Upper lobe of right lung (tissue), 1 donor: ENCODE data around the gene CSH2. TPM values are rescaled to one million over a fixed set of nuclear protein-coding genes. Genes with fewer than 3 reads are reported as not detected.
"Not testable (repeated sequence)": the region's sequence is repeated elsewhere in the genome, so short reads cannot be mapped to it uniquely, and the experiment has no call there.

Source experiments
- ATAC-seq: fragments of 200-7000 bp; cut with Tn5 transposase; one replicate; pipeline ENCODE4 v1.9.1; 2020; ENCODE audit warnings: mild to moderate bottlenecking, moderate library complexity
- DNase-seq: peaks from one replicate; pipeline ENCODE4 v3.0.0-alpha.2; 2020
- H3K27ac ChIP-seq: fragments of 200-600 bp; one replicate; pipeline ENCODE4 v1.8.0; 2022
- H3K27me3 ChIP-seq: fragments of 200-600 bp; one replicate; pipeline ENCODE4 v1.8.0; 2022; ENCODE audit warnings: mild to moderate bottlenecking
- H3K36me3 ChIP-seq: fragments of 200-600 bp; one replicate; pipeline ENCODE4 v1.8.0; 2022
- H3K4me1 ChIP-seq: fragments of 200-600 bp; one replicate; pipeline ENCODE4 v1.8.0; 2022
- H3K4me3 ChIP-seq: fragments of 200-600 bp; one replicate; pipeline ENCODE4 v1.8.0; 2022; ENCODE audit warnings: mild to moderate bottlenecking
- H3K9me3 ChIP-seq: fragments of 200-600 bp; one replicate; pipeline ENCODE4 v1.8.0; 2022
- CTCF ChIP-seq: fragments of 200-600 bp; IDR thresholded peaks from one replicate; pipeline ENCODE4 v1.8.0; 2022; ENCODE audit warnings: antibody characterized with exemption
- intact Hi-C: fragments of 100-400 bp; cut with DNase I; formaldehyde crosslinking; loops from one replicate; pipeline ENCODE4 v1.11.0; 2022
- long read RNA-seq: library from polyadenylated mRNA; unstranded; transcript quantifications from one replicate; pipeline ENCODE4 v2.0.0, GENCODE V29; 2021
- total RNA-seq: library from RNA; stranded (reverse); fragmentation: NEBNext Ultra II Directional; extraction: Animal tissue kit (Norgen Biotek cat#: 25700); gene quantifications from one replicate; pipeline ENCODE4 v1.2.1, GENCODE V29; 2021
- donor health status: DM: no; HTN: yes; CAD: no; lungs with severe emphysema.

The CSH2 gene
- not detected for total RNA-seq
- long read RNA-seq, result 0 reads

- H3K27ac ChIP-seq, H3K36me3 ChIP-seq, H3K4me3 ChIP-seq, DNase-seq, H3K4me1 ChIP-seq, H3K27me3 ChIP-seq, H3K9me3 ChIP-seq, intact Hi-C loops, ATAC-seq: not testable (repeated sequence)
Measured at GRCh38 chr17:63873577-63873976, at the start of gene CSH2. Gene CSH2 (minus strand): TSS chr17:63873677. CDS start chr17:63873614, 63 bp downstream.

DNA sequence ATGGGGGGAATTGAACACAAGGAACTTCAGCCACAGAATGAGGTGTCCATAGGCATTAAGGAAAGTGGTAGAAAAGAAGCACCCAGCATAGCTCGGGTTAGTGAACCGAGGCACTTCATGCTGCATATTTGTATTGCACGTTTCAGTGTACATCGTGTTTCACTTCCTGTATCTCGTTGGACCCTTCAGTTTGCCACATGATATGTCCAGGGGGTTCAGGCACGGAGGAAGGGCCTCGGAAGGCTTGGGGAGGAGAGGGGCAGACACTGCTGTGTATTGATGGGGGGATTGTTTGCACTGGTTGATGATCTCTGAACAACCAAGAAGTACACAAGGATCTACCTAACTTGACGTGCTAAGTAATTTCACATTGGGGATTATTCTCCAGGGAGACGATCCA is 48.9 kb upstream of the CSH2 start:
- intact Hi-C loops, H3K9me3 ChIP-seq, ATAC-seq, H3K4me1 ChIP-seq, H3K4me3 ChIP-seq, H3K27ac ChIP-seq, H3K27me3 ChIP-seq, DNase-seq, H3K36me3 ChIP-seq: not testable (repeated sequence)

DNA sequence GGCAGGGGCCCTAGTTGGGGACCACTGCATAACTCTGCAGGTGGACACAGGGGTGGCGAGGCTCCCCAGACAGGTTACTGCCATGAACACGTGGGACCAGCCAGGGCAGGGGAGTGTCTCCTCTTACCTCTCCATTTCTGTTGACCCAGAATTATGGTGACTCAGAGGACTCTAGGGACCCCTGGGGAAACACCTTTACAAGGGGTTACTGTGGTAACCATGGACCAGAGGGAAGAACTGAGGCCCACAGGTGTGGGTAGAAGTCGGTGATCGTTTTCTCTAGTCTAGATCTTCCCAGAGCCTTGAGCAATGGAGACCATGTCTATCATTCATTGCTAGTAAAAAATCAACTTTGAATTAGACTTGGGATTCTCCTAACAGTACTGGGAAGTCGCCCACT is 47.3 kb upstream of the CSH2 start:
- not testable (repeated sequence) for H3K27me3 ChIP-seq, DNase-seq

GRCh38 chr17:63920050-63920449 is 46.6 kb upstream of the CSH2 start:
- ATAC-seq, H3K27me3 ChIP-seq, H3K4me3 ChIP-seq, H3K36me3 ChIP-seq, H3K9me3 ChIP-seq, intact Hi-C loops, H3K4me1 ChIP-seq, DNase-seq, H3K27ac ChIP-seq: not testable (repeated sequence)

More for the DNA sequence above, 47.3 kb upstream of the CSH2 start:
- H3K36me3 ChIP-seq, H3K4me3 ChIP-seq, intact Hi-C loops, ATAC-seq, H3K4me1 ChIP-seq, H3K9me3 ChIP-seq, H3K27ac ChIP-seq: not testable (repeated sequence)

GRCh38 chr17:63919311-63919723 is 45.8 kb upstream of the CSH2 start:
- Histone ChIP-seq H3K27me3 (peaks cover 8% of the 10 kb centered on the region), H3K27ac (no peak overlapping the region), H3K4me1 (peaks cover 4% of the 10 kb centered on the region), H3K9me3 (no peaks in the 10 kb centered on the region), H3K36me3 (no peaks in the 10 kb centered on the region), H3K4me3 (no peak overlapping the region)
- intact Hi-C loops, result loop anchor here (10.0 kb wide), 2 partner anchors 105 to 215 kb away; partner anchors contain the start of genes ERN1 and ICAM2
- ATAC-seq (peak; percentile 94), DNase-seq (no peak)
- peak; percentile 95 for TF ChIP-seq CTCF

GRCh38 chr17:63918789-63919305 is 45.4 kb upstream of the CSH2 start, which contains the start of gene GH1:
Gene GH1 (minus strand): TSS chr17:63918839. CDS start chr17:63918776, 63 bp downstream.
- DNase-seq, H3K36me3 ChIP-seq, H3K4me1 ChIP-seq, H3K27ac ChIP-seq, ATAC-seq, H3K4me3 ChIP-seq, H3K9me3 ChIP-seq, H3K27me3 ChIP-seq: not testable (repeated sequence)
- intact Hi-C loops, result loop anchor here (10.0 kb wide), 2 partner anchors 106 to 216 kb away; partner anchors contain the start of genes ERN1 and ICAM2

GRCh38 chr17:63918305-63918704 is 44.8 kb upstream of the CSH2 start:
- Histone ChIP-seq H3K36me3 (no peaks in the 10 kb centered on the region), H3K9me3 (no peaks in the 10 kb centered on the region), H3K4me1 (peaks cover 4% of the 10 kb centered on the region), H3K27ac (no peak overlapping the region), H3K27me3 (peaks cover 8% of the 10 kb centered on the region), H3K4me3 (no peak overlapping the region)
- ATAC-seq (no peak), DNase-seq (no peak)
- TF ChIP-seq CTCF, result no peak
- intact Hi-C loops, result loop anchor here (10.0 kb wide), 2 partner anchors 106 to 216 kb away; partner anchors contain the start of genes ERN1 and ICAM2

DNA sequence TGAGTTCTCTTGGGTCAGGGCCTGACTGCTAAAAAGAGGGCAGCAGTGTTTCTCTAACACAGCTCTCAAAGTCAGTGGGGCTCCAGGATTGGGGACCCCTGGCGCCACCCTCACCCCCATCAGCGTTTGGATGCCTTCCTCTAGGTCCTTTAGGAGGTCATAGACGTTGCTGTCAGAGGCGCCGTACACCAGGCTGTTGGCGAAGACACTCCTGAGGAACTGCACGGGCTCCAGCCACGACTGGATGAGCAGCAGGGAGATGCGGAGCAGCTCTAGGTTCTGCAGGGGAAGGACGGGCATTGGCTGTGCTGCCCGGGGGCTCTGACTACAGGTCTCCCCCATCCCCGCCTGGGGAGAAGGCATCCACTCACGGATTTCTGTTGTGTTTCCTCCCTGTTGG is 44.2 kb upstream of the CSH2 start:
- Histone ChIP-seq H3K27ac (no peak overlapping the region), H3K9me3 (no peaks in the 10 kb centered on the region), H3K4me1 (peaks cover 4% of the 10 kb centered on the region), H3K36me3 (no peaks in the 10 kb centered on the region), H3K4me3 (no peak overlapping the region), H3K27me3 (peaks cover 8% of the 10 kb centered on the region)
- no peak for TF ChIP-seq CTCF
- intact Hi-C loops, result loop anchor here (10.0 kb wide), 2 partner anchors 107 to 217 kb away; partner anchors contain the start of genes ERN1 and ICAM2
- DNase-seq (no peak), ATAC-seq (no peak)

GRCh38 chr17:63917206-63917605 is 43.7 kb upstream of the CSH2 start:
- not testable (repeated sequence) for H3K27me3 ChIP-seq, H3K27ac ChIP-seq, H3K4me3 ChIP-seq, H3K9me3 ChIP-seq, ATAC-seq, H3K4me1 ChIP-seq, H3K36me3 ChIP-seq, DNase-seq
- intact Hi-C loops, result loop anchor here (10.0 kb wide), 2 partner anchors 108 to 218 kb away; partner anchors contain the start of genes ERN1 and ICAM2
